GM12865 (cell line): ENCODE results near the gene OR10H1.
"Not testable (repeated sequence)": the region's sequence is repeated elsewhere in the genome, so short reads cannot be mapped to it uniquely, and the experiment has no call there.

Experiments used
- DNase-seq: peaks from one replicate; pipeline ENCODE4 v3.0.0; 2010; ENCODE audit warnings: low read depth
- H3K4me3 ChIP-seq: 2 replicates; pipeline ENCODE4 v1.5.1; 2011; ENCODE audit warnings: mild to moderate bottlenecking, low read depth, low read length, control low read depth
- CTCF ChIP-seq: IDR thresholded peaks from 2 replicates; pipeline ENCODE4 v1.5.1; 2011; ENCODE audit warnings: low read length, control low read depth, low read depth, inconsistent platforms; ENCODE audit not compliant: insufficient read depth; ENCODE audit errors: missing control alignments

OR10H1 gene

GRCh38 chr19:15790096-15790495 is 25.4 kb downstream of the OR10H1 start:
- no peak overlapping the region for H3K4me3 ChIP-seq
- TF ChIP-seq CTCF, result no peak
- no peak for DNase-seq

GRCh38 chr19:15788594-15789270 is 26.7 kb downstream of the OR10H1 start:
- TF ChIP-seq CTCF, result no peak
- H3K4me3 ChIP-seq, result no peak overlapping the region
- no peak for DNase-seq

GRCh38 chr19:15787611-15788155 is 27.8 kb downstream of the OR10H1 start, which contains the start of gene OR10H5:
OR10H5 (plus strand) TSS chr19:15787661; CDS start chr19:15794049, 6,388 bp downstream.
- TF ChIP-seq CTCF, result no peak
- no peak within 1 kb of the TSS for H3K4me3 ChIP-seq
- no peak for DNase-seq

GRCh38 chr19:15782896-15783295 is 32.6 kb downstream of the OR10H1 start:
- DNase-seq, H3K4me3 ChIP-seq: not testable (repeated sequence)

- TF ChIP-seq CTCF, result no peak
- DNase-seq, result no peak
- no peak overlapping the region for H3K4me3 ChIP-seq
Measured at GRCh38 chr19:15782211-15782610, 33.3 kb downstream of the OR10H1 start.

GRCh38 chr19:15781661-15782060 is 33.8 kb downstream of the OR10H1 start:
- no peak overlapping the region for H3K4me3 ChIP-seq
- DNase-seq, result no peak
- TF ChIP-seq CTCF, result no peak

- DNase-seq, result no peak
- TF ChIP-seq CTCF, result no peak
- H3K4me3 ChIP-seq, result no peak overlapping the region
Measured at GRCh38 chr19:15780610-15781418, 34.6 kb downstream of the OR10H1 start.
